HG03439 (cell line): Measurements from ENCODE around the gene FGF4.

Experiments
- ATAC-seq: cut with Tn5 transposase; IDR thresholded peaks from one replicate; pipeline ENCODE4 v1.9.1; 2021; ENCODE audit warnings: mild to moderate bottlenecking, moderate library complexity; ENCODE audit not compliant: unreplicated experiment

The FGF4 gene

GRCh38 chr11:69808667-69809086 is 33.5 kb upstream of the FGF4 start:
- ATAC-seq: no peak

- ATAC-seq: no peak
Measured at GRCh38 chr11:69807106-69807815, 32.1 kb upstream of the FGF4 start.

- no peak for ATAC-seq
Measured at GRCh38 chr11:69804769-69805508, 29.8 kb upstream of the FGF4 start.

- ATAC-seq: no peak
Measured at GRCh38 chr11:69803604-69804218, 28.6 kb upstream of the FGF4 start.

- no peak for ATAC-seq
Measured at GRCh38 chr11:69803022-69803421, 27.9 kb upstream of the FGF4 start.

- ATAC-seq: no peak
Measured at GRCh38 chr11:69802590-69802989, 27.4 kb upstream of the FGF4 start.

- ATAC-seq: no peak
Measured at GRCh38 chr11:69801513-69802335, 26.6 kb upstream of the FGF4 start.

GRCh38 chr11:69800278-69800677 is 25.1 kb upstream of the FGF4 start:
- no peak for ATAC-seq

- no peak for ATAC-seq
Measured at GRCh38 chr11:69799582-69799981, 24.4 kb upstream of the FGF4 start.

- ATAC-seq: no peak
Measured at GRCh38 chr11:69799097-69799496, 24.0 kb upstream of the FGF4 start.

- no peak for ATAC-seq
Measured at GRCh38 chr11:69797737-69798528, 22.8 kb upstream of the FGF4 start.

- ATAC-seq: no peak
Measured at GRCh38 chr11:69797156-69797555, 22.0 kb upstream of the FGF4 start.

GRCh38 chr11:69796063-69796462 is 20.9 kb upstream of the FGF4 start:
- ATAC-seq: no peak

GRCh38 chr11:69791276-69792180 is 16.4 kb upstream of the FGF4 start:
- no peak for ATAC-seq

- ATAC-seq: no peak
Measured at GRCh38 chr11:69788956-69789355, 13.8 kb upstream of the FGF4 start.

GRCh38 chr11:69787906-69788305 is 12.8 kb upstream of the FGF4 start:
- no peak for ATAC-seq

- no peak for ATAC-seq
Measured at GRCh38 chr11:69787457-69787856, 12.3 kb upstream of the FGF4 start.

GRCh38 chr11:69781241-69781640 is 6.1 kb upstream of the FGF4 start:
- no peak for ATAC-seq

GRCh38 chr11:69778373-69778772 is 3.2 kb upstream of the FGF4 start:
- ATAC-seq: no peak
